Effector memory CD8-positive, alpha-beta T cell (primary cell): ENCODE results near the gene PPM1H.

ENCODE experiments used
- ATAC-seq: fragments of 150-1000 bp; cut with Tn5 transposase; replicated peaks from 2 replicates; pipeline ENCODE4 v1.10.0; 2021; ENCODE audit warnings: mild to moderate bottlenecking, moderate library complexity
- DNase-seq, 3 experiments: peaks; one replicate each; pipeline ENCODE4 v3.0.0; 2021
- H3K27ac Mint-ChIP-seq, 2 donors: one replicate each; pipeline ENCODE4 v1.8.0; 2022; ENCODE audit warnings: mild to moderate bottlenecking in 2 of 2, mixed read lengths in 2 of 2, moderate library complexity in 2 of 2
- H3K27me3 Mint-ChIP-seq, 2 donors: one replicate each; pipeline ENCODE4 v1.8.0; 2022; ENCODE audit warnings: mixed read lengths in 2 of 2
- H3K36me3 Mint-ChIP-seq: one replicate; pipeline ENCODE4 v1.8.0; 2022; ENCODE audit warnings: mild to moderate bottlenecking, moderate library complexity, mixed read lengths; ENCODE audit not compliant: insufficient read depth
- H3K4me1 Mint-ChIP-seq, 2 donors: one replicate each; pipeline ENCODE4 v1.8.0; 2022; ENCODE audit warnings: low read depth in 2 of 2, mixed read lengths in 2 of 2
- H3K4me3 Mint-ChIP-seq, 2 donors: one replicate each; pipeline ENCODE4 v1.8.0; 2022; ENCODE audit warnings: mild to moderate bottlenecking in 2 of 2, mixed read lengths in 2 of 2, moderate library complexity in 2 of 2
- H3K9me3 Mint-ChIP-seq, 2 donors: one replicate each; pipeline ENCODE4 v1.8.0; 2022; ENCODE audit warnings: mixed read lengths in 2 of 2

Gene PPM1H

DNA sequence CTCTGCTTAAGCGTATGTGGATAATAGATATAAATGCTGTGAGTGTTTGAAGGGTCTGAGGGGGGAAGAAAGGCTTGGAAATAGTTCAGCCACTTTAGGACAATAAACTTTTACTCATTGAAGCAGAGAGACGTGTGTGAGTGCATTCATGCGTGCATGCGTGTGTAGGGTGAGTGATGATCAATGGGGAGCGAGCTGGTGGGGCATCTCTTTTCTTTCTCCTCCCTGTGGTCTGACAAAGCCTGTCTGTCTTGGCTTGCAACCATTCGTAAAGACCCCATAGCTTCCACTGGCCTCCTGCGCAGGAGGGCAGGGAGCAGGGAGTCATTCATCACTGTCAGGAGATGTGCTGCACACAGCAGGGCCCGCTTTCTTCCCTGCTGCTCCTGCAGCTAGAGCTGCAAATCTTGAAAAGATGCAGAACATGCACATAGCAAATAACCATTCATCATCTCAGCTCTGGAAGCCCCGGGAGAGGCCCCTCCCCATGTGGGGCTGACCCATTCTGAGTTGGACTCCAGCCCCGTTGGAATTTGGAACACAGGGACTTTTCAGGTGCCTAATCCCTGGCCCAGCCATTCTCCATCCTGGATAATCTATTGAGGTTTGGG, 223.2 kb downstream of the PPM1H start:
- H3K4me3 Mint-ChIP-seq: no peak overlapping the region
- peaks cover 0 to 20% of the 10 kb centered on the region in 2 donors for H3K27me3 Mint-ChIP-seq
- DNase-seq (no peak), ATAC-seq (no peak)
- H3K9me3 Mint-ChIP-seq: no peaks in the 10 kb centered on the region
- no peak overlapping the region for H3K27ac Mint-ChIP-seq
- no peaks in the 10 kb centered on the region for H3K36me3 Mint-ChIP-seq
- no peaks in the 10 kb centered on the region for H3K4me1 Mint-ChIP-seq

DNA sequence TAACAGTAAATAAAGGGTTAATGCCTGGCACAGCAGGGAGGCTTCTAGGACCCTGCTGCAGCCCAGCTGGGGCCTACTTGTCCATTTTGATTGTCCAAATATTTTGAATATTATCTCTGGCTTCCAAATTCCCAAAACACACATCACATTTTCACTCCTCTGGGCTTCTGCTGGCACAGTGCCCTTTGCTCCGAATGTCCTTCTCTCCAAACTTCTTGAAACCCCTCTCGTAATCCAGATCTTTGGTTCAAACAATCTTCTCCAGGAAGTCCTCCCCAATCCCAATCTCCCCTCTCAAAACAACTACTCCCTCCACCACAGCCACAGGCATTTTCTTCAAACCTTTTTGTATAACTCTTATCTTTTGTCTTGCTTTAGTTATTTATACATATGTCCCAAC, 225.6 kb downstream of the PPM1H start:
- no peaks in the 10 kb centered on the region for H3K4me1 Mint-ChIP-seq
- no peaks in the 10 kb centered on the region for H3K36me3 Mint-ChIP-seq
- H3K27me3 Mint-ChIP-seq: peaks cover 0 to 21% of the 10 kb centered on the region in 2 donors
- ATAC-seq (no peak), DNase-seq (no peak)
- H3K27ac Mint-ChIP-seq: no peak overlapping the region
- H3K4me3 Mint-ChIP-seq: no peak overlapping the region
- H3K9me3 Mint-ChIP-seq: no peaks in the 10 kb centered on the region

DNA sequence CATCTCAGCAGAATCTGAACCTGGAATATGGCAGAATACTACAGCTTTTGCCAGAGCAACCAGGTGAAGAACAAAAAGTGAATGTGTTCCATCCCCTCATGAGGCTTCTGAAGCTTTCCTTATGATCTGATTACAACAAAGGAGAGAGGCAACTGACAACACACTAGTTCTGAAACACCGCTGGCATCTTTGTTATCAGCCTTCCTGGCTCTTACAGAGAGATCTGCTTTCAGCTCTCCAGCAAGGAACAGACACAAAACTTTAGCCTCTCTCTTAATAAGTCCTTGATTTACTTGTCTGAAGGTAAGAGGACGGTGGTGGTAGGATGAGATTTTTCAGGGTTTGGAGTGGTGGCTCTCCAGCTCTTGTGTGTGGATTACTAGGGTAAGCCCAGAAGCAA, 227.0 kb downstream of the PPM1H start:
- H3K4me1 Mint-ChIP-seq: no peaks in the 10 kb centered on the region
- H3K36me3 Mint-ChIP-seq: no peaks in the 10 kb centered on the region

DNA sequence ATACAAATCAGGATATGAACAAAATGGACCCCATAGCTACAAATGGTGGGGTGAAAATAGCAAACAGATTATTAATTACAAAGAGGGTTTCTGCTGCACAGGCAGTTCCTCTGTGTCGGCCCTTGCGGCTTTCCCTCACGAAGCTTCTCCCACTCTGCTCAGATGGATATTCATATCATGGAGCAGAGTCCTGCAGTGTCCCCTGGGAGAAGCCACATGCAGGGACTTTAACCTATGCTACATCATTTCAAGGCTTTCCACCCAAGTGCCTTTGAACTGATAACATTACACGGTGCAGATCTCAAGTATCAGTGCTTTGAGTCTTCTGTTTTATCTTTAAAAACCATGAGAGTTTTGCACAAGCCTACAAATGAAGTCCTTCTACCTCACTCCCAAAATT, 229.1 kb downstream of the PPM1H start:
- H3K9me3 Mint-ChIP-seq: no peaks in the 10 kb centered on the region
- DNase-seq (no peak), ATAC-seq (no peak)
- peaks cover 0 to 29% of the 10 kb centered on the region in 2 donors for H3K27me3 Mint-ChIP-seq
- no peak overlapping the region for H3K4me3 Mint-ChIP-seq
- no peaks in the 10 kb centered on the region for H3K4me1 Mint-ChIP-seq
- no peak overlapping the region for H3K27ac Mint-ChIP-seq
- no peaks in the 10 kb centered on the region for H3K36me3 Mint-ChIP-seq

More for the DNA sequence above, 227.0 kb downstream of the PPM1H start:
- Mint-ChIP-seq H3K27me3 (peaks cover 0 to 29% of the 10 kb centered on the region in 2 donors), H3K27ac (no peak overlapping the region), H3K9me3 (no peaks in the 10 kb centered on the region), H3K4me3 (no peak overlapping the region)
- ATAC-seq (no peak), DNase-seq (no peak)

DNA sequence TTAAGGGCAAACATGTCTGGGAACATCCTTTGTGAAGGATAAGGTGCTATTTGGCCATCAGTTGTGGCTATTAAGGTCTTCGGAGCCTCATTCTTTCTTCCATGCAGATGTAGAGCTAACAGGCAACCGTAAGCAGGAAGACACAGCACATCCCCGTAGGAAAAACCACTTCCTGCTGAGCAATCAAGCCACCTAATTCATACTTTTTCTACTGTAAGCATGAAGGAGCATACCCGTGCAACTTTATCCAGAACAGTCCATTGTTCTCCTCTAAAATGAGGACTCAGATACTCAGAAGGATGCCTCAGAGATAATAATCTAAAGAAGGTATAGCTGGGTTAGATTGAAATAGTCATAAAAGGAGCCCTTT, 232.0 kb downstream of the PPM1H start:
- H3K27ac Mint-ChIP-seq: no peak overlapping the region
- DNase-seq: no peak

DNA sequence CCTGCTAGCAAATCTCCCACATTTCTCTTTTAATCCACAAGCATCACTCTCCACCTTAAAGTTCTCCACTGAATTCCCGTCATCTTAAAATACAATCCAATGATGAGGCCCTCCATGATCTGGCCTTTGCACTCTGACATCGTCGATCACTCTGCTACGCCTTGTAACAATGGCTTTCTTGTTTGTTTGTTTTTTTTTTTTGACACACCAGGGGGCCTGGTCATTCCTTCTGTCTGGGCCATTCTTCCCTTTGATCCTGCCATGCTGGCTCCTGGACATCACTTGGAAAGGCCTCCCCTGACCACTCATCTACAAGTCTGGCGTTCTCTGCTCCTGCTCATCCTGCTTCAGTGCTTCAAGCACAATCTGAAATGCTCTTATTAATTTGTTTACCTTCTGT, 233.5 kb downstream of the PPM1H start:
- ATAC-seq: no peak
- Mint-ChIP-seq H3K36me3 (no peaks in the 10 kb centered on the region), H3K27ac (no peak overlapping the region), H3K9me3 (no peaks in the 10 kb centered on the region), H3K27me3 (peaks cover 0 to 9% of the 10 kb centered on the region in 2 donors), H3K4me1 (no peaks in the 10 kb centered on the region), H3K4me3 (no peak overlapping the region)
- no peak for DNase-seq

More for the DNA sequence above, 232.0 kb downstream of the PPM1H start:
- Mint-ChIP-seq H3K4me1 (no peaks in the 10 kb centered on the region), H3K9me3 (no peaks in the 10 kb centered on the region), H3K36me3 (no peaks in the 10 kb centered on the region), H3K4me3 (no peak overlapping the region), H3K27me3 (peaks cover 0 to 13% of the 10 kb centered on the region in 2 donors)
- no peak for ATAC-seq

DNA sequence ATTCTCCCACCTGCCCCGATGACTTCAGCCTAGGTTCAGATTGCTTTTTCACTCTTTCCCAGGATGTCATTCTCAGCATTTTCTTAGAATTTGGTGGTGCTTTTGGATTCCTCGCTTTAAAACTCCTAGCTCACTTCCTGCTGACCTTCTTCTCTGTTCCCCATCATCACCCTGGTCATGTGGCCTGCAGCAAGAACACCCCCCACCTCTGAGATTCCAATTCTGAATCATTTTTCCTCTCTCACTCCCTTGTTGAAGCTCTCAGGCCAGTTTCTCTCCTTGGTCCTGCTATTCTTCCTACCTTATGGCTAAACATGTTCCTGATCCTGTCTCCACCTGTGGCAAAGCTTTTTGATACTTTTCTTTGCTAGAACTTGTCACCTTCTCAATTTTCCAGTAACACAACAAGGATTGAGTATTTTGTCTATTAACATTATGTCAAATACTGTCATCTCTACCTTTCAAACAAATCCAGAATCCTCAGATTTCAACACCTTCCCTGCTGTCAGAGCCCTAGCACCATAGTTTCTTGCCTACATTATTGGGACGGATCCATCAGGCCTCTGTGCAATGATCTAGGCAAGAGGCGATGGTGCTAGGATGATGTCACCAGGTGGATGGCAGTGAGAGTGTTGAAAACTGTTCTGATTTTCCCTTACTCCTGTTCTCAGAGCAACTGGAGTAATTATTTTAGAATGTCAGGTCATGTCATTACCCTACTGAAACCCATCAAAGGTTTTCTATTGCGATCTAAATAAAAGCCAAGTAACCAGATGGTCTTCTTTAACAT, 234.7 kb downstream of the PPM1H start:
- Mint-ChIP-seq H3K27me3 (peaks cover 0 to 9% of the 10 kb centered on the region in 2 donors), H3K4me1 (no peaks in the 10 kb centered on the region), H3K36me3 (no peaks in the 10 kb centered on the region), H3K27ac (no peak overlapping the region), H3K9me3 (no peaks in the 10 kb centered on the region), H3K4me3 (no peak overlapping the region)
- ATAC-seq (no peak), DNase-seq (no peak)

DNA sequence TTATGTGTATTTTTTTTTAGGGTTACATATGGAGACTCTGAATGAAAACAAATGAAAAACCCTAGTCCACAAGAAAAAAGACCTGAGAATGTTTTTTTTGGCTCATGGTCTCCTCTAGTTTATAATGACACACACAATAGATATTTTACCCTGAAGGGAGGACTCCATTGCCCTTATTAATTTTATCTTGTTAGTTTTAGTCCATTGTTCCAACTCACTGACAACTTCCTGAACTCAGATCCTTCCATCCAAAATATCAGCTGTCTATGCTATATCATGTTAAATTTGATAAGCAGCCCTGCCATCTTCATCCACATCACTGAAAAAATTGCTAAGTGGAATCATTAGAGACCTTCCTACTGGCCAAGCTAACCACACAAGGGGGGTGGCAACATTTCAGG, 236.2 kb downstream of the PPM1H start:
- no peaks in the 10 kb centered on the region for H3K36me3 Mint-ChIP-seq
- H3K9me3 Mint-ChIP-seq: no peaks in the 10 kb centered on the region
- no peak for DNase-seq
- H3K27ac Mint-ChIP-seq: no peak overlapping the region
- no peak for ATAC-seq
- peaks cover 0 to 1% of the 10 kb centered on the region in 2 donors for H3K27me3 Mint-ChIP-seq
- no peak overlapping the region for H3K4me3 Mint-ChIP-seq
- H3K4me1 Mint-ChIP-seq: no peaks in the 10 kb centered on the region

DNA sequence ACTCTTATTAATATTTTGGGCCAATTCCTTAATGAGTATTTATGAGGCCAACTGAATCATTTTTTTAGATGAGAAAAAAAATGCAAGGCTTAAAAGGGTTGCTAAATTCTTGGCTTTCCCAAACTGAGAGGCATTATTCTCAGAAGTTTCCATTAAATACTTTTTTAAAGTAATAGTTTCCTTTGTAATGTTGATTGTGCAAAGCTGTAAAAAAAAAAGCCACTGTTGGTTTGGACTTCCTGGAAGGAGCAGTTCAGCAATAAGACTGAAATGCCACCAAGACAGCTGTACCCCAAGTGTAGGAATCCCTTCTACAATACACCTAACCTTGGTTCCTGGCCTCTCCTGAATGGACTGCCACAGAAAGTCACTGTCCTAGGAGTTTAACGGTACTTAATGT, 237.1 kb downstream of the PPM1H start:
- H3K27me3 Mint-ChIP-seq: no peaks in the 10 kb centered on the region
- DNase-seq: no peak
- ATAC-seq: no peak
- no peaks in the 10 kb centered on the region for H3K9me3 Mint-ChIP-seq
- H3K27ac Mint-ChIP-seq: no peak overlapping the region
- no peaks in the 10 kb centered on the region for H3K4me1 Mint-ChIP-seq
- H3K4me3 Mint-ChIP-seq: no peak overlapping the region
- H3K36me3 Mint-ChIP-seq: no peaks in the 10 kb centered on the region

DNA sequence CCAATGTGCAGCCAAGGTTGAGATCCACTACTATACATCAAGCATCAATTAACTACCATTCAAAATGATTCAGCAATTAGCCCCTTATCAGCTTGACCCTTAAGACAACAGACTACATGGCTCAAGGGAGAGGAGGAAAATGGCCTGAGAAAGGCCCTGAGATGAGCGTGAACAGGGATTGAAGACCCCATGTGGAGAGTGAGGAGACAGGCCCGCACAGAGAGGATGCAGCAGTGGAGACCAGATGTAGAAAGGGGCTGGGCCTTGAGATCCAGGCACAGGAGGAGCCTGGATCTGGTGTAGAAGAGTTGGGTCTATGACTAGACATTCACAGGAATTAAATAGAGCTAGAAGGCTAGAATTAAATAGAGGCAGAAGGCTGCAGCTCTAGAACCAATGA, 239.3 kb downstream of the PPM1H start:
- no peaks in the 10 kb centered on the region for H3K27me3 Mint-ChIP-seq
- ATAC-seq (no peak), DNase-seq (no peak)
- no peaks in the 10 kb centered on the region for H3K4me1 Mint-ChIP-seq
- no peaks in the 10 kb centered on the region for H3K9me3 Mint-ChIP-seq
- H3K4me3 Mint-ChIP-seq: no peak overlapping the region
- H3K36me3 Mint-ChIP-seq: no peaks in the 10 kb centered on the region
- H3K27ac Mint-ChIP-seq: no peak overlapping the region

DNA sequence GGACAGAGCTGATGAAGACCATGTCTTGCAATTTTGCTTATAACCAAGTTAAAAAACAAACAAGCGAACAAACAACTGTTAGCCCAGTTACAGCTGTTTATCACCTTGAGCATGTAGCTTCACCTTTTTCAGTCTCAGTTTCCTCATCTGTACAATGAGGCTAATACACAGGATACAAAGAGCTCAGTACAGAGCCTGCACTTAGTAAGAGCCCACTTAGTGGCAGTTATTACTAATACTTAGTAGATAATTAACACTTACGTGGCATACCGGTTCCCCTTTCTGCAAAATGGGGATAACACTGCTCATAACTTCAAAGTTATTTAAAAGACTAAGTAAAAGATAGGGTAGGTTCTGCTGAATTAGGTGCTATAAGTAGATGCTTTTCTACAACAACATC, 240.3 kb downstream of the PPM1H start:
- Mint-ChIP-seq H3K27ac (no peak overlapping the region), H3K4me3 (no peak overlapping the region), H3K36me3 (no peaks in the 10 kb centered on the region), H3K27me3 (no peaks in the 10 kb centered on the region), H3K9me3 (no peaks in the 10 kb centered on the region), H3K4me1 (no peaks in the 10 kb centered on the region)
- no peak for ATAC-seq
- no peak for DNase-seq

DNA sequence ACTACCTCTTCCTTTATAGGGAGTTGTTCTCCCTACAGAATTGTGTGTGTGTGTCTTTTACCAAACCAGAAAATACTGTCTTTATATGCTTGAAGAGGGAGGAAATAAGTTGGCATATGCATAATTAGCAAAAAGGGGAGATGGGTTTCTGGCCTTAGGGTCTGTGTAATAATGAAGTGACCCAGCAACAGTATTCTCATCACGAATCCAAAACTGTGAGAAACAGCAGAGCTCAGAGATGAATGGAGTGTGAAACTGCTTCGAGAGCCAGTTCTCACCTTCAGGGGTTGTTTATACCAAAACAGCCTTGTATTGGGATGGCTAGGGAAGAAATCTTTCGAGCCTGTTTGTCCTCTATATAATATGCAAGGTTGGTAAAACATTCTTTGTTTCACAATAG, 240.8 kb downstream of the PPM1H start:
- ATAC-seq (no peak), DNase-seq (no peak)
- H3K27me3 Mint-ChIP-seq: no peaks in the 10 kb centered on the region
- no peak overlapping the region for H3K4me3 Mint-ChIP-seq
- H3K27ac Mint-ChIP-seq: no peak overlapping the region
- no peaks in the 10 kb centered on the region for H3K9me3 Mint-ChIP-seq
- H3K36me3 Mint-ChIP-seq: no peaks in the 10 kb centered on the region
- H3K4me1 Mint-ChIP-seq: no peaks in the 10 kb centered on the region

DNA sequence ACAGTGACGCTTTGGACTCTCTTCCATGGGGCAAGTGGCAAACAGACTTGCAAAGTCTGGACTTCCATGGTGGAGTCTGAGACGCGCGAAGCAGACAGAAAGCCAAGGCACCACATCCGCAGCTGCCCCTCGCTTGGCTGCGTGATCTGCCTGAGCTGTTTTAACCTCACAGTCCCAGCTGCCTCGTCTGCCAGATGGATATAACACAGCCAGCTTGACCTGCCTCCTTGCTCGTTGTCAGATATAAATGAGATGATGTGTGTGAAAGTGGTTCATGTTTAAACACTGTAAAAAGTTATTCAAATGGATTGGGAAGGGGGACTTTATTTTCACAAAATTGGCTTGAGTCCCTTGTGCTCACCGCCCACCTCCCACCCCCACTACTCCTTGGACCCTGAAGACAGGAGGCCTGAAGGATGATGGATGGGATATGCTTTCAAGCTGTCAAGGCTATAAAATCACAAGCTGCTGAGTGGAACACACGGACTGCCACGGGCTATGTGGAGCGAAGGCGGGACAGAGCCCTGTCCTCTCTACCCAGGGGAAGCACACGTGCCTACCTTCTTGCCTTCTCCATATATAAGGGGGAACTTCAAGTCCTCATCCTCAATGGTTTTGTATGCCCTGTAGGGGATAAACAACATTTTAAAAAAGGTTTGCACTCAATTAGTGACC, 241.4 kb downstream of the PPM1H start:
- Mint-ChIP-seq H3K27ac (no peak overlapping the region), H3K9me3 (no peaks in the 10 kb centered on the region), H3K36me3 (no peaks in the 10 kb centered on the region), H3K27me3 (no peaks in the 10 kb centered on the region), H3K4me3 (no peak overlapping the region), H3K4me1 (no peaks in the 10 kb centered on the region)
- no peak for ATAC-seq
- DNase-seq: no peak

DNA sequence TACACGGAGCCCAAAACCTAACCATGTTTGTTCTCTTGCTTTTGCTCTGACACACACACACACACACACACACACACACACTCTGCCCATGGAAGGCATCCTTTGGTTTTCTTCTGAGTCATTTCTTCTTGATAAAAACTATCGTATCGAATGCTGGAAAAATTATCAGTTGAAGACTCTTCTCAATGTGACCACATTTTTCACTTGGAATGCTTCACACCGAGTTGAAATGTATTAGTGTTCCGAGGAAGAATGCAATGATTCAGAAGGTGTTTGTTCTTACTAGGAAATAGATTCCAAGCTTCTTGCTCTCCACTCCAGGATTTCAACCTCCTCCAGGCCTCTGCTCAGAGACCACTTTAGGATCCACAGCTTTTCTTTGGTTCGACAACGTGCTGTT, 242.1 kb downstream of the PPM1H start:
- no peak for ATAC-seq
- DNase-seq: no peak
- H3K9me3 Mint-ChIP-seq: no peaks in the 10 kb centered on the region
- no peak overlapping the region for H3K27ac Mint-ChIP-seq
- H3K27me3 Mint-ChIP-seq: no peaks in the 10 kb centered on the region
- no peaks in the 10 kb centered on the region for H3K4me1 Mint-ChIP-seq
- H3K36me3 Mint-ChIP-seq: no peaks in the 10 kb centered on the region
- H3K4me3 Mint-ChIP-seq: no peak overlapping the region
